G401 (cell line): ENCODE results near the gene ZFYVE21. TPM values are rescaled to one million over a fixed set of nuclear protein-coding genes. Genes with fewer than 3 reads are reported as not detected.
A peak's percentile ranks its signal among the peaks of the same experiment; 100 is the strongest.
"Not testable (repeated sequence)": the region's sequence is repeated elsewhere in the genome, so short reads cannot be mapped to it uniquely, and the experiment has no call there.

Experiments used
- DNase-seq: peaks from one replicate; pipeline ENCODE4 v3.0.0-alpha.2; 2015; ENCODE audit warnings: low spot score
- in situ Hi-C: cut with HindIII; loops from 2 replicates; pipeline ENCODE4 v1.10.0; 2016; ENCODE audit warnings: low sequenced_read_pairs, mixed read lengths
- total RNA-seq: library from RNA; depleted of rRNA; stranded (reverse); fragments of >200 nt; shearing (Covaris generic); gene quantifications from 2 replicates; pipeline ENCODE4 v1.2.3, GENCODE V29; 2014; rRNA removed

ZFYVE21 gene
- total RNA-seq, 1 experiment from 2014 or later = 18.1 TPM

DNA sequence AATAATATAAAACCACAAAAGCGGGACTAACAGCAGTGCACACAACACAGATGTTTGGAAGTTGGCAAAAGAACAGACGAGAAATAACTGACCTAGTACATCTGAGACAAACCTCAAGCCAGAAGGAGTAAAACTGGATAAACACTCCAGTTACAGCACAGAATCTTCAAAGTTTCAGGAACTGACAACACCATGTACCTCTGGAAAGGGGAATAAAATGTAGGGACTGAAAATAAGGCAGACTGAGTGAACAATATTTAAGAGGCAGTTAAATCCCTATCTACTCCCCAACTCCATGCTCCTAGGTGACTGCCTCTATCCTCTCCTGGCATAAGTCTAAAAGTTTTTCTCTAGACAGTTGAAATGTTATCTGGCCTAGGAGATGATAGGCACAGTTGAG, 57.9 kb downstream of the ZFYVE21 start:
- DNase-seq = no peak
- in situ Hi-C loops = no loop called here

DNA sequence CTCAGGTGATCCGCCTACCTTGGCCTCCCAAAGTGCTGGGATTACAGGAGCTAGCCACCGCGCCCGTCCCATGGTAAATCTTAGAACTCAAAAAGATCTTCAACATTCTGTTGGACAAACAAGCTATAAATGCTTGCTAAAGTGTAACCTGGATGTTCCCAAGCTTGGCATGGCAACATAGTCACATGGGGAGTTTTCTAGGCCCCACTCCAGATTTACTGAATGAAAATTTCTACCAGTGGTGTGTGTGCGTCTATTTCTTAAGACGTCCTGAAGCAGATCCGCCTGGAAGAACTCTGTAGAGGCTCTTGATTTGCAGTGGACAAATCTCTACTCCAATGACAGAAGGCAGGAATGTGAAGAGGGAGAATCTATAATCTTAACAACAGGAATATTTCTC, 59.9 kb downstream of the ZFYVE21 start:
- in situ Hi-C loops = no loop called here
- peak; percentile 27 for DNase-seq

DNA sequence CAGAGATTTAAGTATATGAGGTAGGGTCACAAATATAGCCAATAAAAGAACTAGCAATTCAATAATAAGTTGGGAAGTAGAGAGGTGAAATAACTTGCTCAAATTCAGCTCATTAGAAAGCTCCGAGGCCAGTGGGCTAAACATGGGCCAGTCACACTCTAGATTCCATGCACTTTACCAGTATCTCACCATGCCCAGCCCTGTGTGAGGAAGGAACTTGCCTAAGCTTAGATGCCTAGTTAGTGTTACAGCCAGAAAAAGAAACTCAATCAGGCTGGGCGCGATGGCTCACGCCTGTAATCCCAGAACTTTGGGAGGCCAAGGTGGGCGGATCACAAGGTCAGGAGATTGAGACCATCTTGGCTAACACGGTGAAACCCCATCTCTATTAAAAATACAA, 60.7 kb downstream of the ZFYVE21 start:
- DNase-seq, in situ Hi-C loops: not testable (repeated sequence)

DNA sequence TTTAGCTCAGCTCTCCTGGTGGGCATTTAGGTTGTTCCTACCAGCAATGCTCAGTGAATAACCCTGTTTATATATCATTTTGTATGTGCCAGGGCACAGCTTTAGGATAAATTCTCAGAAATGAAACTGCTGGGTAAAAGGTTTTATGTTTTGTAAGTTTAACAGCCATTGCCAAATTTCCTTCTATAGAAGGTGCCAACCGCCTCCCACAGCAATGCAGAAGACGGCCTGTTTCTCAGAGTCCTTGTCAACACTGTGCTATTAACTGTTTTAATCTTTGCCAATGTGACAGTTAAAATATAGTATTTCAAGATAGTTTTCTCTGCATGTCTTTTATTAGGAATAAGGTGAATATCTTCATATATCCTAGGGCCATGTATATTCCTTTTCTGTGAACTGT, 66.8 kb downstream of the ZFYVE21 start:
- no peak for DNase-seq
- in situ Hi-C loops = no loop called here

Other genes starting within 250 kb of the ZFYVE21 start
- gene CKB, start 193.0 kb upstream of the ZFYVE21 start, total RNA-seq = 672 and 986 TPM in 2 replicates
- 17.6 and 29.3 TPM in 2 replicates for gene TRMT61A, start 186.6 kb upstream of the ZFYVE21 start, total RNA-seq
- gene BAG5, start 153.2 kb upstream of the ZFYVE21 start, total RNA-seq = 4.0 and 12.2 TPM in 2 replicates
- 29.7 and 34.7 TPM in 2 replicates for gene COA8, start 152.8 kb upstream of the ZFYVE21 start, total RNA-seq
- gene KLC1, start 86.6 kb upstream of the ZFYVE21 start, total RNA-seq = 87.3 and 184 TPM in 2 replicates
- 52.7 and 53.0 TPM in 2 replicates for gene XRCC3, start 359 bp upstream of the ZFYVE21 start, total RNA-seq
- gene PPP1R13B, start 131.8 kb downstream of the ZFYVE21 start, total RNA-seq = 9.4 and 12.8 TPM in 2 replicates
- not detected in 2 replicates for gene TDRD9, start 212.6 kb downstream of the ZFYVE21 start, total RNA-seq
- not detected in 2 replicates for gene RD3L, start 226.7 kb downstream of the ZFYVE21 start, total RNA-seq